ENCODE data around the gene SNRNP200. TPM values are rescaled to one million over a fixed set of nuclear protein-coding genes. Genes with fewer than 3 reads are reported as not detected.

Gene SNRNP200
- total RNA-seq, 1 donor from 2014 or later, result 203 TPM

DNA sequence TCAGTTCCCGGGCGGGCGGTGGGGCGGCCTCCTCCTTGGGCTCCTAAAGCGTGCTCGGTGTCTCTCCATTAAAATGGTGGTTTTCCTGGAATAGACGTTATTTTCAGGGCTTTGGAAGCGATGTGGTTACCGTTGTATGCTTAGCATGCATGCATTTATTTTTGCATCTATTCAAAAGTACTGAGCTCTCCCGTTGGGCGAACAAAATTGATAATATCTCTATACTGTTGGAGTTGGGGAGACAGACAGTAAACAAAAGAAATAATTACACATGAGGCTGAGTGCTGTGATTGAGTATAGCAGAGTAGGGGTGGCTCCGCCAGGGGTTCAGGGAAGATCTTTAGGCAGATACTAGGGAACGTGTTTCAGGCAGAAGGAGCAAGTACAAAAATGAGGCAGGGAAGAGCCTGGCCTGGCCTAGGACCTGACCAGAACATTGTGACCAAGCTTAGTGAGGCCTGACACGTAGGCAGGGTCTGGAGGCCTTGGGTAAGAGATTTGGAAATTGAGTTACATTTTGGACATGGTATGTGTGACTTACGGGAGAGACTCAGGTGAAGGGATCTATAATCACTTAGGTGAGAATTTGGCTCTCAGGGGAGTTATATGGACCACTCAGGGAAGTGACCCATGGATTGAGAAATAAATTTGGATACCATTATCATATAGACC, 30.9 kb upstream of the SNRNP200 start:
- peaks cover 49% of the 10 kb centered on the region for H3K4me1 Mint-ChIP-seq
- no peaks in the 10 kb centered on the region for H3K27me3 Mint-ChIP-seq
- peak overlapping the region; percentile 91 for H3K4me3 Mint-ChIP-seq
- H3K36me3 Mint-ChIP-seq (ENCODE audit: low read depth), result peaks cover 25% of the 10 kb centered on the region
- H3K9me3 Mint-ChIP-seq, result no peaks in the 10 kb centered on the region
- peak; percentile 69 for DNase-seq
- intact Hi-C loops (cut with micrococcal nuclease), result loop anchor here (1.0 to 5.0 kb wide), 2 partner anchors 31 to 69 kb away; partner anchors contain the start of genes CIAO1, SNRNP200 and TMEM127
- H3K27ac Mint-ChIP-seq, result peak overlapping the region; percentile 88

DNA sequence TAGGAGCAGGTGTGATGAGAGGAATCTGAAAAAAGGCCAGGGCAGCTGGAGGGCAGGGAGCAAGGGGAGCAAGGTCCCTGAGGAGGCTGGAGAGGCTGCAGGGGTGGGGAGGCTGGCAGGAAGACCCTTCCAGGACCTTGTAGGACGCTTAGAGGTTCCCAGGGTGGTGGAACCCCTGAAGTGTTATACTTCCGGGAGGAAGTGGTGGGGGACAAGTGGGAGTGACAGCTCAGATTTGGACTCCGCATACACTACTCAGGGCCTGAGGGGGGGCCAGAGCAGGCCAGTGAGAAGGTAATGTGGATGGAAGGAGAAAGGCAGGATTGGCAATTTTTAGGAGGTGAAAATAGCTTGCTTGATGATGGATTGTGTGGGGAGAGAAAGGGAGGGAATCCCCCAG, 28.4 kb upstream of the SNRNP200 start:
- Mint-ChIP-seq H3K27me3 (no peaks in the 10 kb centered on the region), H3K9me3 (no peaks in the 10 kb centered on the region), H3K4me3 (peak overlapping the region; percentile 91), H3K36me3 (ENCODE audit: low read depth) (peaks cover 22% of the 10 kb centered on the region), H3K27ac (peak overlapping the region; percentile 9), H3K4me1 (peaks cover 43% of the 10 kb centered on the region)
- intact Hi-C loops (cut with micrococcal nuclease), result loop anchor here (2.0 kb wide), 1 partner anchor 13 kb away; no protein-coding TSS in a partner anchor
- DNase-seq, result no peak

DNA sequence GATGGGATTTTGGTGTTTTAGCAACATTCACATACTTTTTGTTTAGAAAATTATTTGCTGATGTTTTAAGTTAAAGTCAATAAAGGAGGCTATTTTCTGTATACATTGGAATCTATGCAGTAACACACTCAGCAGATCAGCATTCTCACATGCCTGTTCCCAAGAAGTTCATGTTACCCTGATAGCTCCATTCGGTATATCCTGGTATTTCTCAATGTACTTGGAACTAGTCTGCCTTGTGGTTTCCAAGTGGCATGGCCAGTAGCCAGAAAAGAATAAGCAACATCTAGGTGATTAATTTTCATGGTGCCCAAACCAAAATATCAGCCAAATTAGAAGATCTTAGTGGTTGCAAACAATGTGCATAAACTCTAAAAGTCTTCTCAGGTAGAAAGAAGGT, 25.1 kb upstream of the SNRNP200 start:
- Mint-ChIP-seq H3K4me1 (peaks cover 50% of the 10 kb centered on the region), H3K4me3 (no peak overlapping the region), H3K36me3 (ENCODE audit: low read depth) (peaks cover 44% of the 10 kb centered on the region), H3K27ac (no peak overlapping the region), H3K9me3 (no peaks in the 10 kb centered on the region), H3K27me3 (no peaks in the 10 kb centered on the region)
- intact Hi-C loops (cut with micrococcal nuclease), result no loop called here
- DNase-seq, result no peak

DNA sequence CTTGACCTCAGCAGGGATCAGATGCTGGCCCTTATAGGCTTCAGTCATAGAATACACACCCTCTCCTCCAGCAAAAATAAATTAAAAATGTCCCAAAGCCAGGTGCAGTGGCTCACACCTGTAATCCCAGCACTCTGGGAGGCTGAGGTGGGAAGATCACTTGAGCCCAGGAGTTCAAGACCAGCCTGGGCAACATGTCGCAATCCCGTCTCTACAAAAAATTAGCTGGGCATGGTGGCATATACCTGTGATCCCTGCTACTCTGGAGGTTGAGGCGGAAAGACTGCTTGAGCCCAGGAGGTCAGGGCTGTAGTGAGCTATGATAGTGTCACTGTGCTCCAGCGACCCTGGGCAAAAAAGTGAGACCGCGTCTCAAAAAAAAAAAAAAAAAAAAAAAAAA, 24.5 kb upstream of the SNRNP200 start:
- Mint-ChIP-seq H3K27me3 (no peaks in the 10 kb centered on the region), H3K4me1 (peaks cover 49% of the 10 kb centered on the region), H3K36me3 (ENCODE audit: low read depth) (peaks cover 45% of the 10 kb centered on the region), H3K9me3 (no peaks in the 10 kb centered on the region), H3K27ac (no peak overlapping the region), H3K4me3 (no peak overlapping the region)
- DNase-seq, result no peak
- intact Hi-C loops (cut with micrococcal nuclease), result no loop called here

DNA sequence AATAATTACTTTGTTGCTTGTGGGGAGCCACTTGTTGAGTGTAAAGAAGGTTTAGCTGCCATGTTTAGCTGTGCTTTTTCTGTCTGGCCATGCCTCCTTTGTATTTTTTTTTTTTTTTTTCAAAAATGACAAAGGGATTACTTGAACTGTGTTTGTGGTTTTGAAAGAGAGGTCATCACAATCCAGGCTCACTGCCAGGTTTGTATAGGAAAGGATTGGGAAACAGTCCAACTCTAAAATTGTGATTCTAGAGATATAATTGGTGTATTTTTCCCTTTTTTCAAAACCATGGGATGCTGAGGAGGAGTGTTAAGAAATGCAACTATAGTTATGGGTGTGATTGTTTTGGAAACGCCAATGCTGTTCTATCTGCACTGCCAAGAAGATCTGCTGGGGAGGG, 24.1 kb upstream of the SNRNP200 start:
- Mint-ChIP-seq H3K27ac (no peak overlapping the region), H3K4me1 (peaks cover 49% of the 10 kb centered on the region), H3K36me3 (ENCODE audit: low read depth) (peaks cover 45% of the 10 kb centered on the region), H3K4me3 (no peak overlapping the region), H3K27me3 (no peaks in the 10 kb centered on the region), H3K9me3 (no peaks in the 10 kb centered on the region)
- DNase-seq, result no peak
- intact Hi-C loops (cut with micrococcal nuclease), result no loop called here

DNA sequence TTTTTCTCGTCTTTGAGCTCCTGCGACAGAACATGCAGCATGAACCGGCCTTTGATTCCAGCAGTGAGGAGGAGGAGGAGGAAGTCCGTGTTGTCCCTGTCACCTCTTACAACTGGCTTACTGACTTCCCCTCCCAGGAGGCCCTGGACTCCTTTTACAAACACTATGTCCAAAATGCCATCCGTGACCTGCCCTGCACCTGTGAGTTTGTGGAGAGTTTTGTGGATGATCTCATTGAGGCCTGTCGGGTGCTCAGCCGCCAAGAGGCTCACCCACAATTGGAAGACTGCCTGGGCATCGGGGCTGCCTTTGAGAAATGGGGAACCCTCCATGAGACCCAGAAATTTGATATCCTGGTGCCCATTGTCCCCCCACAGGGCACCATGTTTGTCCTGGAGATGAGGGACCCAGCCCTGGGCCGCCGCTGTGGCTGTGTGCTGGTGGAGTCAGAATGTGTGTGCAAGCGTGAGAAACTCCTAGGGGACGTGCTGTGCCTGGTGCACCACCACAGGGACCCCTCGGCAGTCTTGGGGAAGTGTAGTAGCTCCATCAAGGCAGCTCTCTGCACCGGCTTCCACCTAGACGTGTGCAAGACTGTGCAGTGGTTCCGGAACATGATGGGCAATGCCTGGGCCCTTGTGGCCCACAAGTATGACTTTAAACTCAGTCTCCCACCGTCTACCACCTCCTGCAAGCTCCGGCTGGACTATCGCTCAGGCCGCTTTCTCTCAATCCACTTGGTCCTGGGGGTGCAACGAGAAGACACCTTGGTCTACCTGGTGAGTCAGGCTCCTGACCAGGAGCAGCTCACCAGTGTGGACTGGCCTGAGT, 21.9 kb upstream of the SNRNP200 start:
- Mint-ChIP-seq H3K27ac (peak overlapping the region; percentile 24), H3K36me3 (ENCODE audit: low read depth) (peaks cover 44% of the 10 kb centered on the region), H3K4me1 (peaks cover 50% of the 10 kb centered on the region), H3K4me3 (peak overlapping the region; percentile 100), H3K27me3 (no peaks in the 10 kb centered on the region), H3K9me3 (no peaks in the 10 kb centered on the region)
- DNase-seq, result no peak
- intact Hi-C loops (cut with micrococcal nuclease), result loop anchor here (1.0 kb wide), 1 partner anchor 8 kb away; the partner anchor contains the start of gene NCAPH

DNA sequence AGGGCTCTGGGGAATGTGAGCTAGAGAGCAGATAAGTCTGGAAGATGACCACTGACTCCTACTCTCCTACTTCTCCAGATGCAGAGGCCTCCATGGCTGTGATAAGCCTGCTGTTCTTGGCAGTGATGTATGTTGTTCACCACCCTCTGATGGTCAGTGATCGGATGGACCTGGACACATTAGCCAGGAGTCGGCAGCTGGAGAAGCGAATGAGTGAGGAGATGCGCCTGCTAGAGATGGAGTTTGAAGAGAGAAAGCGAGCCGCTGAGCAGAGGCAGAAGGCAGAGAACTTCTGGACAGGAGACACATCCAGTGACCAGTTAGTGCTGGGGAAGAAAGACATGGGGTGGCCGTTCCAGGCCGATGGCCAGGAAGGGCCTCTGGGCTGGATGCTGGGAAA, 21.2 kb upstream of the SNRNP200 start:
- intact Hi-C loops (cut with micrococcal nuclease), result loop anchor here (1.0 kb wide), 1 partner anchor 9 kb away; the partner anchor contains the start of gene NCAPH
- no peaks in the 10 kb centered on the region for H3K9me3 Mint-ChIP-seq
- DNase-seq, result no peak
- H3K27me3 Mint-ChIP-seq, result no peaks in the 10 kb centered on the region
- peak overlapping the region; percentile 100 for H3K4me3 Mint-ChIP-seq
- H3K4me1 Mint-ChIP-seq, result peaks cover 53% of the 10 kb centered on the region
- H3K27ac Mint-ChIP-seq, result no peak overlapping the region
- peaks cover 43% of the 10 kb centered on the region for H3K36me3 Mint-ChIP-seq (ENCODE audit: low read depth)

DNA sequence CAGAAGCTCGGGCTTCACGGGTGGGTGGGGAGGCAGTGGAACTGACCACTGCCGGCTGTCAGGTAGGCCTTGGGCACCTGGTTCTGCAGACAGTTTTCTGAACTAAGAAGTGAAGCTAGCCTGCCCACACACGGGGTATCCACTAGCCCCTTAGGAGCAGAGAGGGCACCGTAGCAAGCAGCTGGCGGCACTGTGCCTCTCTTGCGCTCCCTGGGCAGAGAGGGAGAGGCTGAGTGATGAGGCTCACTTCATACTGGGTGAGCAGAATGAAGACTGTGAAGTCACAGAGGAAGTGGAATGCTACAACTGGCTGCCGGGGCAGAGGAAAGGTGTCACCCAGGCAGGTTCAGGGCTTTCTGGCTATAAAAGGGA, 20.5 kb upstream of the SNRNP200 start:
- Mint-ChIP-seq H3K4me3 (peak overlapping the region; percentile 100), H3K27me3 (no peaks in the 10 kb centered on the region), H3K27ac (peak overlapping the region; percentile 95), H3K36me3 (ENCODE audit: low read depth) (peaks cover 40% of the 10 kb centered on the region), H3K9me3 (no peaks in the 10 kb centered on the region), H3K4me1 (peaks cover 53% of the 10 kb centered on the region)
- intact Hi-C loops (cut with micrococcal nuclease), result loop anchor here (1.0 to 2.0 kb wide), 3 partner anchors 9 to 161 kb away; partner anchors contain the start of genes NCAPH and SNRNP200
- peak; percentile 87 for DNase-seq

DNA sequence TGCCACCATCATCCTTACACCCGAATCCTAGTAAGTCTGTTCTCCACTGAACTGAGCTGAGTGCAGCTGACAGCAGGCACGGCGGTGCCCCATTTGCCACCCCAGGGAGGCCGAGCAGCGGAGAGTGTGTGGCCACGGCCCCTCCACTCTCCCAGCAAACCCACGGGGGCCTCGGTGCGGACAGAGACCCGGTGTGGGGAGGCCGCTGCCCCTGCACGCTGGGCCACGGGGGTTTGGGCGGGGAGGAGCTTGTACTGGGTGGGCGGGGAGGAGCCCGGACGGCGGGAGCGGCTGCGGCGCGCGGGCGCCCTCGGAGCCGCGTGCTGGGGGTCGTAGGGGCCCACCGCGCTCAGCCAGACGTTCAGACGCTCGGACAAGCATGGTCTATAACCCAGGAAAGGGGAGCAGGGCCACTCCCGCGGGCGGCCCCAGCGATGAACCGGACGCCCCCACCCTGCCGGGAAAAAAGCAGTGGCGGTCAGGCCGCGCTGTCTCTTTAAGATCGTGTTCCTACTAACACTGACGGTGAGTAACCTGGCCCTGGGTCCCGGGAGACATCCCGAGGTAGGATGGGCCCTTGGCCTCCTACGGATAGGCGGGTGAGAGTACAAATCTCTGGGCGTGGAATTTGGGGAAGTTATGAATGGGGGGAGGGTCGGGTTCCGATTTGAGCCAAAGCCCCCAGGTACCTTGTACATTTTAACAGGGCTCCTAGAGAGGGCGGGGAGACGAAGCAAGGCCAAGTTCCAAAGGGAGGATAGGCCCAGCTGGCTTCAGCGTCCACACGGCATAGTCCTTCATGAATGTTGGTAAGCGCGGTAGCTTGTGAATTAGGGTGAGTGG, 19.9 kb upstream of the SNRNP200 start, which contains the start of gene ITPRIPL1:
Gene ITPRIPL1, plus strand, starts transcription at position 277 of the 843 bp plus-strand sequence. Its CDS starts 523 bp downstream, at position 800.
- intact Hi-C loops (cut with micrococcal nuclease), result loop anchor here (1.0 to 2.0 kb wide), 2 partner anchors 20 to 162 kb away; partner anchors contain the start of gene SNRNP200
- H3K4me1 Mint-ChIP-seq, result peaks cover 55% of the 10 kb centered on the region
- DNase-seq, result peak; percentile 82
- H3K4me3 Mint-ChIP-seq, result peak within 1 kb of the TSS; percentile 100
- no peaks in the 10 kb centered on the region for H3K9me3 Mint-ChIP-seq
- peak within 1 kb of the TSS; percentile 95 for H3K27ac Mint-ChIP-seq
- H3K27me3 Mint-ChIP-seq, result no peaks in the 10 kb centered on the region
- peaks cover 39% of the 10 kb centered on the region for H3K36me3 Mint-ChIP-seq (ENCODE audit: low read depth)

DNA sequence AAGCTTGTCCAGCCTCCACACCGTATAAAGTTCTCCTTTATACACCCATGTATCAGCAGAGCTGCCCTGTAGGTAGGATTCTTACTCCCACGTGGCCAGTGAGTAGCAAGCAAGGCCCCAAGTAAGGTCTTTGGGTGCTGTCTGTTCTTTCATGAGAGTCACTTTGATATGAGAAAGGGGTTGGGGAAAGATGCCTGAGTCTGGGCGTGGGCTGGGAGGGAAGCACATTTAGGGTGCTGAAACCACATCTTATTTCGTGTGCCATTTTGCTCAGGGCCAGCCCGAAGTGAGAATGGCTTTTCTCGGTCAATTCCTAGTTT, 19.3 kb upstream of the SNRNP200 start:
- H3K4me1 Mint-ChIP-seq, result peaks cover 58% of the 10 kb centered on the region
- DNase-seq, result peak; percentile 78
- peak overlapping the region; percentile 100 for H3K4me3 Mint-ChIP-seq
- intact Hi-C loops (cut with micrococcal nuclease), result loop anchor here (1.0 to 5.0 kb wide), 5 partner anchors 19 to 177 kb away; partner anchors contain the start of genes CIAO1, DUSP2, SNRNP200 and STARD7
- H3K27me3 Mint-ChIP-seq, result no peaks in the 10 kb centered on the region
- no peaks in the 10 kb centered on the region for H3K9me3 Mint-ChIP-seq
- peak overlapping the region; percentile 95 for H3K27ac Mint-ChIP-seq
- peaks cover 40% of the 10 kb centered on the region for H3K36me3 Mint-ChIP-seq (ENCODE audit: low read depth)

DNA sequence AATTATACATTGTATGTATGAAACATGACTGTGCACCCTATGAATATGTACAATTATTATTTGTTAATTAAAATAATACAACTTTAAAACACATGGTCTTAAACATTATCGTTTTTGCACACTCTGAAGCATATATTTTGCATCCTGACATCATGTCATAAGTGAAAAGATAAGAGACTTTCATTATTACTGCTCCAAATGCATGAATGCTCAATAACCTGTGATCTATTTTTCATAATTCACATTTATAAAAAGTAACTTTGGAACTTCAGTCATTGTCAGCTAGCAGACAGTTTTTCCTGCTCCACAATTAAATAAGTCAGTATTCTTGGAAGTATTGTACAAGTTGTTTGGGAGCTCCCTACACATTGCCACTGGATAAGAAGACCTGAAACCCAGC, 18.5 kb upstream of the SNRNP200 start:
- H3K9me3 Mint-ChIP-seq, result no peaks in the 10 kb centered on the region
- intact Hi-C loops (cut with micrococcal nuclease), result loop anchor here (2.0 to 5.0 kb wide), 4 partner anchors 57 to 177 kb away; partner anchors contain the start of genes CIAO1, DUSP2, STARD7 and TMEM127
- DNase-seq, result no peak
- peaks cover 59% of the 10 kb centered on the region for H3K4me1 Mint-ChIP-seq
- H3K27ac Mint-ChIP-seq, result peak overlapping the region; percentile 69
- peak overlapping the region; percentile 100 for H3K4me3 Mint-ChIP-seq
- peaks cover 37% of the 10 kb centered on the region for H3K36me3 Mint-ChIP-seq (ENCODE audit: low read depth)
- H3K27me3 Mint-ChIP-seq, result no peaks in the 10 kb centered on the region

DNA sequence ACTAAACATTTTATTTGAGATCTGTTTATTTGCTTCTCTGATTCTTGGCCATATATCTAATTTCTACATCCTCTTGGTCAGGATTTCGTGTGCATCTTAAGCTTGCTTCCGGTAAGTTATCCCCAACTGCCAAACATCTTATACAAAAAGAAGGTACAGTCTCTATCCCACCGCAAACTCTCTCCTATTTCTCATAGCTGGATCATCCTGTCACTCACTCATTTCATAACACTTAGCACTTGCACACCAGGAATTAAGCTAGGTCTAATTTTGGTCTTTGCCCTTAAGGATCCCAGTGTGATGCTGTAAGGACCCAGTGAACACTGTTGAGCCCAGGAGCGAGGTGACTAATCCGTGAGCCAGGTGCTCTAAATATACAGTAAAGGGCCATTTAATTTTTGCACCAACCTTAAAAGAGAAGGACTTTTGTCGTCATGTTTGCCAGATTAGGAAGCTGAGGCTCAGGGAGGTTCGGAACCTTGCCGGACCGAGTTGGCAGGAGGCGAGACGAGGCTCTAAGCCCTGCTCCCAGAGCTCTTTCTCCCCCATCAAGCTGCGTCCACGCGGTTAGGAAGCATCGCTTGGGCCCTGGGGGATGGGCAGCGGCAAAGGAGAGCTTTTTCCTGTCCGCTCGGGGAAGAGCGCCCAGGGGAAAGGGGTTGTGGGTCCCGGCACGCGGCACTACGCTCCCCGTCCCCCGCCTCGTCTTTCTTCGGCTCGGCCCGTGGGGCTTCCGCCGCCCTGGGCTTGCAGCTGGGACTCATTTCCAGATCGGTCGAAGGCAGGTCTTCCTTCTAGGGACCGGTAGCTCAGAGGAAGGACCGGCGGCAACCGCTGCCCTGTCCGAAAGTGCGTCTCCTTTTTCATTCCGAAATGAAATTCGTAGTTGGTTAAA, 15.6 kb upstream of the SNRNP200 start:
- H3K4me3 Mint-ChIP-seq, result peak overlapping the region; percentile 88
- intact Hi-C loops (cut with micrococcal nuclease), result loop anchor here (1.0 to 5.0 kb wide), 7 partner anchors 14 to 216 kb away; partner anchors contain the start of genes ARID5A, CIAO1, DUSP2 and NCAPH
- peak; percentile 85 for DNase-seq
- peaks cover 55% of the 10 kb centered on the region for H3K4me1 Mint-ChIP-seq
- H3K27ac Mint-ChIP-seq, result peak overlapping the region; percentile 98
- no peaks in the 10 kb centered on the region for H3K9me3 Mint-ChIP-seq
- H3K36me3 Mint-ChIP-seq (ENCODE audit: low read depth), result peaks cover 17% of the 10 kb centered on the region
- H3K27me3 Mint-ChIP-seq, result no peaks in the 10 kb centered on the region
